ENCODE results near the gene ELOF1. TPM values are rescaled to one million over a fixed set of nuclear protein-coding genes. Genes with fewer than 3 reads are reported as not detected.
A peak's percentile ranks its signal among the peaks of the same experiment; 100 is the strongest.

The ELOF1 gene
- total RNA-seq, 2 experiments from 2014 or later, result 41.3 to 45.7 TPM

- Mint-ChIP-seq H3K4me1 (ENCODE audit: low read depth) (peaks cover 12% of the 10 kb centered on the region), H3K36me3 (ENCODE audit: low read depth) (peaks cover 17% of the 10 kb centered on the region), H3K4me3 (peak overlapping the region; percentile 86), H3K27me3 (no peaks in the 10 kb centered on the region), H3K27ac (peak overlapping the region; percentile 87), H3K9me3 (no peaks in the 10 kb centered on the region)
- intact Hi-C loops (cut with micrococcal nuclease), result no loop called here
- CTCF ChIA-PET, result interaction anchor here (0.9 kb wide), 1 partner anchor 23 kb away, joined by 3 read pairs; no protein-coding TSS in a partner anchor
- ATAC-seq (peak; percentile 95), DNase-seq (peak; percentile 98)
- no peak for TF ChIP-seq CTCF (IDR thresholded peaks at IDR 0.05)
- POLR2A ChIA-PET, result interaction anchor here (0.6 to 1.0 kb wide), 2 partner anchors 17 to 239 kb away, joined by 3 to 4 read pairs; no protein-coding TSS in a partner anchor
Observed at GRCh38 chr19:11505032-11505503, 54.0 kb downstream of the ELOF1 start.

GRCh38 chr19:11504502-11505031 is 54.5 kb downstream of the ELOF1 start:
- Mint-ChIP-seq H3K4me1 (ENCODE audit: low read depth) (peaks cover 12% of the 10 kb centered on the region), H3K9me3 (no peaks in the 10 kb centered on the region), H3K27me3 (no peaks in the 10 kb centered on the region), H3K36me3 (ENCODE audit: low read depth) (peaks cover 20% of the 10 kb centered on the region), H3K27ac (peak overlapping the region; percentile 87), H3K4me3 (peak overlapping the region; percentile 86)
- ChIA-PET CTCF (interaction anchor here (0.9 kb wide), 1 partner anchor 22 kb away, joined by 3 read pairs; no protein-coding TSS in a partner anchor), POLR2A (interaction anchor here (1.0 kb wide), 1 partner anchor 17 kb away, joined by 3 read pairs; no protein-coding TSS in a partner anchor)
- ATAC-seq, result no peak
- intact Hi-C loops (cut with micrococcal nuclease), result no loop called here
- DNase-seq, result no peak
- TF ChIP-seq CTCF (IDR thresholded peaks at IDR 0.05), result no peak

Other genes starting within 250 kb of the ELOF1 start
- 1 to 10 TPM; 6.7 to 7.0 TPM for gene RAB3D, start 219.6 kb downstream of the ELOF1 start, total RNA-seq
- gene TMEM205, start 213.0 kb downstream of the ELOF1 start, total RNA-seq, result 10 to 100 TPM; 24.3 to 25.6 TPM
- gene CCDC159, start 212.7 kb downstream of the ELOF1 start, total RNA-seq, result 10 to 100 TPM in 1 of 2 experiments, 1 to 10 TPM in 1; 9.7 to 10.5 TPM
- gene PLPPR2, start 203.8 kb downstream of the ELOF1 start, total RNA-seq, result 1 to 10 TPM; 1.2 to 1.8 TPM
- gene SWSAP1, start 184.6 kb downstream of the ELOF1 start, total RNA-seq, result 1 to 10 TPM; 1.5 to 1.8 TPM
- gene EPOR, start 174.9 kb downstream of the ELOF1 start, total RNA-seq, result 1 to 10 TPM; 7.0 to 9.8 TPM
- not detected for gene RGL3, start 139.9 kb downstream of the ELOF1 start, total RNA-seq
- under 1 TPM; 0.47 to 0.70 TPM for gene ODAD3, start 124.1 kb downstream of the ELOF1 start, total RNA-seq
- gene PRKCSH, start 123.6 kb downstream of the ELOF1 start, total RNA-seq, result 100 to 1,000 TPM; 207 to 211 TPM
- gene ELAVL3, start 78.2 kb downstream of the ELOF1 start, total RNA-seq, result not detected
- gene ZNF653, start 53.4 kb downstream of the ELOF1 start, total RNA-seq, result 10 to 100 TPM; 11.1 to 14.7 TPM
- gene ECSIT, start 30.1 kb downstream of the ELOF1 start, total RNA-seq, result 10 to 100 TPM; 51.2 to 53.9 TPM
- not detected for gene CNN1, start 20.4 kb downstream of the ELOF1 start, total RNA-seq
- 1 to 10 TPM; 4.7 to 6.2 TPM for gene ACP5, start 18.4 kb upstream of the ELOF1 start, total RNA-seq
- gene ZNF627, start 38.3 kb upstream of the ELOF1 start, total RNA-seq, result 1 to 10 TPM; 6.1 to 6.5 TPM
- 1 to 10 TPM; 3.3 to 3.9 TPM for gene ZNF823, start 179.7 kb upstream of the ELOF1 start, total RNA-seq
- 1 to 10 TPM; 3.6 to 4.3 TPM for gene ZNF441, start 207.8 kb upstream of the ELOF1 start, total RNA-seq
- 1 to 10 TPM in 1 of 2 experiments, under 1 TPM in 1; 0.76 to 1.4 TPM for gene ZNF491, start 239.3 kb upstream of the ELOF1 start, total RNA-seq